IMR-90 (cell line): ENCODE measurements around the gene RPP30. TPM values are rescaled to one million over a fixed set of nuclear protein-coding genes. Genes with fewer than 3 reads are reported as not detected.
A peak's percentile ranks its signal among the peaks of the same experiment; 100 is the strongest.
"Not testable (repeated sequence)": the region's sequence is repeated elsewhere in the genome, so short reads cannot be mapped to it uniquely, and the experiment has no call there.

ENCODE experiments used
- ATAC-seq: fragments of 200-7000 bp; cut with Tn5 transposase; 2 replicates; pipeline ENCODE4 v1.9.1; 2020; ENCODE audit warnings: low read depth, mild to moderate bottlenecking, moderate library complexity
- BruUV-seq: library from RNA; stranded (reverse); fragments of 400-500 nt; replicated peaks from 2 replicates; lab custom pipeline; 2021; lab: Mats Ljungman, UMichigan
- CTCF ChIA-PET: fragments of 300-600 bp; formaldehyde crosslinking; extraction: SDS; loops from one replicate; lab custom pipeline; 2021; ENCODE audit warnings: antibody characterized with exemption; lab: Yijun Ruan, JAX
- POLR2A ChIA-PET: fragments of 300-600 bp; sonication (Branson Sonifier 250); formaldehyde crosslinking; loops from one replicate; lab custom pipeline; 2022; ENCODE audit warnings: antibody characterized with exemption; ENCODE audit not compliant: unreplicated experiment; lab: Charles Lee
- DNase-seq: peaks from one replicate; pipeline ENCODE4 v3.0.0; 2013
- H2AFZ ChIP-seq: replicated peaks from 2 replicates; pipeline ENCODE3; 2013; ENCODE audit warnings: low read length, mild to moderate bottlenecking; ENCODE audit not compliant: poor library complexity
- H2AK5ac ChIP-seq: 2 replicates; pipeline ENCODE4 v1.6.1; 2013; ENCODE audit warnings: low read depth, low read length, inconsistent platforms
- H2AK9ac ChIP-seq: replicated peaks from 2 replicates; pipeline ENCODE3; 2013; ENCODE audit warnings: mild to moderate bottlenecking, low read depth, low read length, moderate library complexity; ENCODE audit not compliant: poor library complexity
- H2BK120ac ChIP-seq: 2 replicates; pipeline ENCODE4 v1.6.1; 2013; ENCODE audit warnings: low read depth, low read length, inconsistent platforms
- H2BK15ac ChIP-seq: 3 replicates; pipeline ENCODE4 v1.6.1; 2013; ENCODE audit warnings: low read depth, low read length, inconsistent platforms
- H2BK20ac ChIP-seq: 2 replicates; pipeline ENCODE4 v1.6.1; 2013; ENCODE audit warnings: low read depth, mild to moderate bottlenecking, inconsistent platforms, low read length, moderate library complexity
- H2BK5ac ChIP-seq: 2 replicates; pipeline ENCODE4 v1.6.1; 2013; ENCODE audit warnings: mild to moderate bottlenecking, low read depth, low read length, inconsistent platforms; ENCODE audit not compliant: poor library complexity, severe bottlenecking
- H3K14ac ChIP-seq: replicated peaks from 2 replicates; pipeline ENCODE4 v1.6.1; 2013; ENCODE audit warnings: low read depth, low read length, inconsistent platforms
- H3K18ac ChIP-seq: 2 replicates; pipeline ENCODE4 v1.6.1; 2013; ENCODE audit warnings: low read depth, low read length, control low read depth
- H3K23ac ChIP-seq: 2 replicates; pipeline ENCODE4 v1.6.1; 2013; ENCODE audit warnings: low read depth, low read length, inconsistent platforms
- H3K27ac ChIP-seq: 2 replicates; pipeline ENCODE4 v1.5.1; 2013; ENCODE audit warnings: mild to moderate bottlenecking, control low read depth, low read length; ENCODE audit not compliant: insufficient read depth
- H3K27me3 ChIP-seq: 2 replicates; pipeline ENCODE4 v1.6.1; 2013; ENCODE audit warnings: low read length; ENCODE audit not compliant: control insufficient read depth, insufficient read depth
- H3K36me3 ChIP-seq: 2 replicates; pipeline ENCODE4 v1.6.1; 2013; ENCODE audit warnings: low read length, mixed read lengths; ENCODE audit not compliant: control insufficient read depth, insufficient read depth
- H3K4ac ChIP-seq: 2 replicates; pipeline ENCODE4 v1.6.1; 2013; ENCODE audit warnings: low read depth, low read length, inconsistent platforms
- H3K4me1 ChIP-seq: 2 replicates; pipeline ENCODE4 v1.6.1; 2013; ENCODE audit warnings: low read length, mixed read lengths; ENCODE audit not compliant: control insufficient read depth, insufficient read depth
- H3K4me2 ChIP-seq: 2 replicates; pipeline ENCODE4 v1.6.1; 2013; ENCODE audit warnings: low read depth, mild to moderate bottlenecking, control low read depth, low read length, moderate library complexity
- H3K4me3 ChIP-seq: 2 replicates; pipeline ENCODE4 v1.5.1; 2013; ENCODE audit warnings: low read depth, mild to moderate bottlenecking, control low read depth, low read length, moderate library complexity; ENCODE audit not compliant: insufficient read depth
- H3K56ac ChIP-seq: 2 replicates; pipeline ENCODE4 v1.6.1; 2013; ENCODE audit warnings: low read length, inconsistent platforms; ENCODE audit not compliant: insufficient read depth; ENCODE audit errors: extremely low read depth
- H3K79me1 ChIP-seq, 2 experiments: 2 replicates each; pipeline ENCODE4 v1.6.1; 2013; ENCODE audit warnings: low read length in 2 of 2, inconsistent platforms in 1 of 2, low read depth in 1 of 2
- H3K9ac ChIP-seq: 2 replicates; pipeline ENCODE4 v1.6.1; 2013; ENCODE audit warnings: low read depth, low read length, control low read depth
- H3K9me1 ChIP-seq: 2 replicates; pipeline ENCODE4 v1.6.1; 2013; ENCODE audit warnings: low read length, inconsistent platforms; ENCODE audit not compliant: insufficient read depth
- H3K9me3 ChIP-seq: 2 replicates; pipeline ENCODE4 v1.6.1; 2013; ENCODE audit warnings: low read length; ENCODE audit not compliant: control insufficient read depth, insufficient read depth
- H4K20me1 ChIP-seq: 2 replicates; pipeline ENCODE4 v1.6.1; 2013; ENCODE audit warnings: low read length, inconsistent platforms; ENCODE audit not compliant: insufficient read depth
- H4K5ac ChIP-seq: 2 replicates; pipeline ENCODE4 v1.6.1; 2013; ENCODE audit warnings: mild to moderate bottlenecking, low read depth, low read length, control low read depth
- H4K8ac ChIP-seq, 2 experiments: 2 replicates each; pipeline ENCODE4 v1.6.1; 2013; ENCODE audit warnings: low read depth in 2 of 2, low read length in 2 of 2, control low read depth in 1 of 2, inconsistent platforms in 1 of 2
- H4K91ac ChIP-seq: 2 replicates; pipeline ENCODE4 v1.6.1; 2013; ENCODE audit warnings: low read depth, low read length, inconsistent platforms; ENCODE audit not compliant: insufficient read depth
- MAFK ChIP-seq: IDR thresholded peaks from 2 replicates; pipeline ENCODE4 v1.6.1; 2012; ENCODE audit warnings: low read depth, low read length, improper control_type of control experiment
- RAD21 ChIP-seq: IDR thresholded peaks from 2 replicates; pipeline ENCODE4 v1.6.1; 2012; ENCODE audit warnings: low read length, improper control_type of control experiment
- SMC3 ChIP-seq: fragments of 150-350 bp; IDR thresholded peaks from 2 replicates; pipeline ENCODE4 v1.6.1; 2016; ENCODE audit warnings: low read depth, mild to moderate bottlenecking, antibody characterized with exemption, low read length, moderate library complexity
- WGBS, 2 experiments: methylation state at CpG; one replicate each; pipeline versions ENCODE4 v1.1.5 to v1.1.7; 2013; ENCODE audit warnings: missing lambda C conversion rate in 2 of 2; ENCODE audit not compliant: insufficient read length in 1 of 2; ENCODE audit errors: extremely low coverage in 2 of 2; 5-methylcytosine and 5-hydroxymethylcytosine counted together
- dilution Hi-C: fragments of 300-500 bp; cut with HindIII; formaldehyde crosslinking; loops from one replicate; pipeline ENCODE4 v1.14.3; 2018; ENCODE audit warnings: low sequenced_read_pairs; ENCODE audit not compliant: unreplicated experiment
- in situ Hi-C: fragments of 300-500 bp; cut with MboI; formaldehyde crosslinking; loops from 3 replicates; pipeline ENCODE4 v1.14.3; 2019; ENCODE audit warnings: low sequenced_read_pairs, inconsistent platforms, mixed read lengths
- intact Hi-C: fragments of 100-400 bp; cut with micrococcal nuclease; formaldehyde crosslinking; loops from 2 replicates; pipeline ENCODE4 v1.10.0; 2022
- polyA plus RNA-seq, 3 experiments: library from polyadenylated mRNA; depleted of rRNA; stranded (reverse); fragments of >200 nt; gene quantifications; 2 replicates each; pipeline ENCODE4 v1.2.3, GENCODE V29; 2012; ENCODE audit warnings: low replicate concordance in 1 of 3
- total RNA-seq: library from RNA; depleted of rRNA; stranded (reverse); fragments of >200 nt; gene quantifications from 2 replicates; pipeline ENCODE4 v1.2.3, GENCODE V29; 2012
- TF ChIP-seq, protein P1 (sequence below): conservative IDR thresholded peaks from 2 replicates; pipeline ENCODE4 v1.5.1; 2012; ENCODE audit warnings: mild to moderate bottlenecking, low read depth, low read length, improper control_type of control experiment

RPP30 gene
- total and polyA plus RNA-seq, 2 of the 4 experiments (the other 2 are of a cell fraction) = 27.6 to 45.2 TPM

DNA sequence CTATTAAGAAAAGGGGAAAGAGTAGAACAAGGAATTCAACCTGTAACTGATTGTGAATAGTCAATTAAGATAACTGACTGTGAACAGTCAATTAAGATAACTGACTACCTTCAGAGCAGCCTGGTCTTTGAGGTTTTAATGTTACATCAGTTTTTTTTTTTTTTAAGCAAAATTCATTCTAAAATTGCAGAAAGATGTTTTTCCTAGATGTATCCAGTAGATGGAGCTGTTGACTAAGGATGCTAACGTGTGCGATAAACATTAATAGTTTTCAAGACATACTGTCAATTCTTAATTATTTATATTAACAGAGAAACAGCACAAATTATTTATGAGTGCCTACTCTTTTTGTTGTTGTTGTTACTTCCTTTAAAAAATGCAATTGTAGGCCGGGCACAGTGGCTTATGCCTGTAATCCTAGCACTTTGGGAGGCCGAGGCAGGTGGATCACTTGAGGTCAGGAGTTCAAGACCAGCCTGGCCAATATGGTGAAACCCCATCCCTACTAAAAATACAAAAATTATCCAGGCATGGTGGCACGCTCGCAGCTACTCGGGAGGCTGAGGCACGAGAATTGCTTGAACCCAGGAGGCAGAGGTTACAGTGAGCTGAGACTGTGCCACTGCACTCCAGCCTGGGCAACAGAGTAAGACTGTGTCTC is 8.4 kb downstream of the RPP30 start:
- BruUV-seq, in situ Hi-C loops: not testable (repeated sequence)

More for the DNA sequence above, 8.4 kb downstream of the RPP30 start:
- H3K9me3 ChIP-seq, H4K91ac ChIP-seq, H3K18ac ChIP-seq, H3K4me2 ChIP-seq, H3K9me1 ChIP-seq, H2BK15ac ChIP-seq, H3K14ac ChIP-seq, H3K9ac ChIP-seq, H3K27ac ChIP-seq, H3K56ac ChIP-seq, H2BK20ac ChIP-seq, H3K4me3 ChIP-seq, H3K79me1 ChIP-seq, H3K4ac ChIP-seq, POLR2A ChIA-PET, H2BK120ac ChIP-seq, H3K23ac ChIP-seq, H2BK5ac ChIP-seq, H3K27me3 ChIP-seq, H4K8ac ChIP-seq, H4K20me1 ChIP-seq, H4K5ac ChIP-seq, H3K4me1 ChIP-seq, H2AK9ac ChIP-seq, H2AK5ac ChIP-seq, H2AFZ ChIP-seq: not testable (repeated sequence)
- H3K36me3 ChIP-seq = peaks cover 15% of the 10 kb centered on the region
- dilution Hi-C loops = loop anchor here (25.0 kb wide), 1 partner anchor 382 kb away; no protein-coding TSS in a partner anchor
- DNase-seq (peak; percentile 61), ATAC-seq (0 out of 2 replicates have a peak, but pooled peaks have one; percentile 38)
- intact Hi-C loops = loop anchor here (1.0 to 10.0 kb wide), 5 partner anchors 285 to 1032 kb away; partner anchors contain the start of gene PPP1R3C
- TF ChIP-seq, protein P1, sequence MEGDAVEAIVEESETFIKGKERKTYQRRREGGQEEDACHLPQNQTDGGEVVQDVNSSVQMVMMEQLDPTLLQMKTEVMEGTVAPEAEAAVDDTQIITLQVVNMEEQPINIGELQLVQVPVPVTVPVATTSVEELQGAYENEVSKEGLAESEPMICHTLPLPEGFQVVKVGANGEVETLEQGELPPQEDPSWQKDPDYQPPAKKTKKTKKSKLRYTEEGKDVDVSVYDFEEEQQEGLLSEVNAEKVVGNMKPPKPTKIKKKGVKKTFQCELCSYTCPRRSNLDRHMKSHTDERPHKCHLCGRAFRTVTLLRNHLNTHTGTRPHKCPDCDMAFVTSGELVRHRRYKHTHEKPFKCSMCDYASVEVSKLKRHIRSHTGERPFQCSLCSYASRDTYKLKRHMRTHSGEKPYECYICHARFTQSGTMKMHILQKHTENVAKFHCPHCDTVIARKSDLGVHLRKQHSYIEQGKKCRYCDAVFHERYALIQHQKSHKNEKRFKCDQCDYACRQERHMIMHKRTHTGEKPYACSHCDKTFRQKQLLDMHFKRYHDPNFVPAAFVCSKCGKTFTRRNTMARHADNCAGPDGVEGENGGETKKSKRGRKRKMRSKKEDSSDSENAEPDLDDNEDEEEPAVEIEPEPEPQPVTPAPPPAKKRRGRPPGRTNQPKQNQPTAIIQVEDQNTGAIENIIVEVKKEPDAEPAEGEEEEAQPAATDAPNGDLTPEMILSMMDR = peak; percentile 83
- TF ChIP-seq SMC3 (peak; percentile 69), MAFK (0 out of 2 replicates have a peak, but pooled peaks have one; percentile 14), RAD21 (peak; percentile 86)
- 95% methylated on average over 4 of the region's 8 CpGs; no CpG with 5 or more reads in 1 of the 2 experiments for WGBS, 2 experiments
- CTCF ChIA-PET = interaction anchor here (0.6 to 2.1 kb wide), 13 partner anchors 8 to 1255 kb away, joined by 3 to 8 read pairs (median 4); partner anchors contain the start of genes RPP30 and TNKS2
